ENCODE results near the gene RABEP2.

Gene RABEP2

GRCh38 chr16:28915181-28915580, 9.9 kb downstream of the RABEP2 start:
- TF ChIP-seq CTCF (IDR thresholded peaks at IDR 0.05; ENCODE audit: low read length, missing control alignments): no peak
- H3K4me3 ChIP-seq (replicated peaks; ENCODE audit: low read depth, low read length): no peak overlapping the region
- DNase-seq (ENCODE audit: low read depth): peak; percentile 58

GRCh38 chr16:28913946-28914724, 10.9 kb downstream of the RABEP2 start:
- no peak for DNase-seq (ENCODE audit: low read depth)
- H3K4me3 ChIP-seq (replicated peaks; ENCODE audit: low read depth, low read length): no peak overlapping the region
- no peak for TF ChIP-seq CTCF (IDR thresholded peaks at IDR 0.05; ENCODE audit: low read length, missing control alignments)

GRCh38 chr16:28912558-28912957, 12.5 kb downstream of the RABEP2 start:
- H3K4me3 ChIP-seq (replicated peaks; ENCODE audit: low read depth, low read length): no peak overlapping the region
- no peak for DNase-seq (ENCODE audit: low read depth)
- no peak for TF ChIP-seq CTCF (IDR thresholded peaks at IDR 0.05; ENCODE audit: low read length, missing control alignments)

- TF ChIP-seq CTCF (IDR thresholded peaks at IDR 0.05; ENCODE audit: low read length, missing control alignments): no peak
- no peak for DNase-seq (ENCODE audit: low read depth)
- no peak overlapping the region for H3K4me3 ChIP-seq (replicated peaks; ENCODE audit: low read depth, low read length)
Measured at GRCh38 chr16:28910086-28911031, 14.7 kb downstream of the RABEP2 start.

- no peak overlapping the region for H3K4me3 ChIP-seq (replicated peaks; ENCODE audit: low read depth, low read length)
- TF ChIP-seq CTCF (IDR thresholded peaks at IDR 0.05; ENCODE audit: low read length, missing control alignments): no peak
- no peak for DNase-seq (ENCODE audit: low read depth)
Measured at GRCh38 chr16:28905800-28906372, 19.2 kb downstream of the RABEP2 start.

GRCh38 chr16:28905229-28905754, 19.7 kb downstream of the RABEP2 start:
- H3K4me3 ChIP-seq (replicated peaks; ENCODE audit: low read depth, low read length): no peak overlapping the region
- DNase-seq (ENCODE audit: low read depth): no peak

More at GRCh38 chr16:28905229-28905754, 19.7 kb downstream of the RABEP2 start:
- TF ChIP-seq CTCF (IDR thresholded peaks at IDR 0.05; ENCODE audit: low read length, missing control alignments): no peak
